Activated B cell treated with CpG ODN at 0.5 μM for 24 hours (primary cell): ENCODE data around the gene PTPA. TPM values are rescaled to one million over a fixed set of nuclear protein-coding genes. Genes with fewer than 3 reads are reported as not detected.

Source experiments
- ATAC-seq: fragments of 200-7000 bp; cut with Tn5 transposase; one replicate; pipeline ENCODE4 v1.10.0; 2021; ENCODE audit warnings: low read depth, mild to moderate bottlenecking, moderate library complexity
- CTCF ChIA-PET: fragments of 350-600 bp; sonication (Branson Sonifier 250); formaldehyde crosslinking; loops from one replicate; lab custom pipeline; 2021; ENCODE audit warnings: antibody characterized with exemption; lab: Charles Lee
- POLR2A ChIA-PET: fragments of 350-600 bp; sonication (Branson Sonifier 250); formaldehyde crosslinking; loops from one replicate; lab custom pipeline; 2021; ENCODE audit warnings: antibody characterized with exemption; lab: Charles Lee
- DNase-seq: peaks from one replicate; pipeline ENCODE4 v3.0.0; 2022
- H3K27ac Mint-ChIP-seq: one replicate; pipeline ENCODE4 v1.8.0; 2020; ENCODE audit warnings: mixed read lengths
- H3K27me3 Mint-ChIP-seq: one replicate; pipeline ENCODE4 v1.8.0; 2021; ENCODE audit warnings: mixed read lengths
- H3K36me3 Mint-ChIP-seq: one replicate; pipeline ENCODE4 v1.8.0; 2021; ENCODE audit warnings: low read depth, mixed read lengths
- H3K4me1 Mint-ChIP-seq: one replicate; pipeline ENCODE4 v1.8.0; 2021; ENCODE audit warnings: mixed read lengths
- H3K4me3 Mint-ChIP-seq: one replicate; pipeline ENCODE4 v1.8.0; 2020; ENCODE audit warnings: mild to moderate bottlenecking, mixed read lengths
- H3K9me3 Mint-ChIP-seq: one replicate; pipeline ENCODE4 v1.8.0; 2020; ENCODE audit warnings: mixed read lengths
- intact Hi-C: fragments of 100-400 bp; cut with micrococcal nuclease; formaldehyde crosslinking; loops from one replicate; pipeline ENCODE4 v1.15.1; 2024
- total RNA-seq: library from RNA; stranded (reverse); gene quantifications from 2 replicates; pipeline ENCODE4 v1.2.3, GENCODE V29; 2022
- TF ChIP-seq, protein P1 (sequence below): fragments of 200-600 bp; IDR thresholded peaks from one replicate; pipeline ENCODE4 v1.8.0; 2022; ENCODE audit warnings: antibody characterized with exemption, mild to moderate bottlenecking

The PTPA gene
- total RNA-seq, 1 donor from 2014 or later: 67.2 TPM

DNA sequence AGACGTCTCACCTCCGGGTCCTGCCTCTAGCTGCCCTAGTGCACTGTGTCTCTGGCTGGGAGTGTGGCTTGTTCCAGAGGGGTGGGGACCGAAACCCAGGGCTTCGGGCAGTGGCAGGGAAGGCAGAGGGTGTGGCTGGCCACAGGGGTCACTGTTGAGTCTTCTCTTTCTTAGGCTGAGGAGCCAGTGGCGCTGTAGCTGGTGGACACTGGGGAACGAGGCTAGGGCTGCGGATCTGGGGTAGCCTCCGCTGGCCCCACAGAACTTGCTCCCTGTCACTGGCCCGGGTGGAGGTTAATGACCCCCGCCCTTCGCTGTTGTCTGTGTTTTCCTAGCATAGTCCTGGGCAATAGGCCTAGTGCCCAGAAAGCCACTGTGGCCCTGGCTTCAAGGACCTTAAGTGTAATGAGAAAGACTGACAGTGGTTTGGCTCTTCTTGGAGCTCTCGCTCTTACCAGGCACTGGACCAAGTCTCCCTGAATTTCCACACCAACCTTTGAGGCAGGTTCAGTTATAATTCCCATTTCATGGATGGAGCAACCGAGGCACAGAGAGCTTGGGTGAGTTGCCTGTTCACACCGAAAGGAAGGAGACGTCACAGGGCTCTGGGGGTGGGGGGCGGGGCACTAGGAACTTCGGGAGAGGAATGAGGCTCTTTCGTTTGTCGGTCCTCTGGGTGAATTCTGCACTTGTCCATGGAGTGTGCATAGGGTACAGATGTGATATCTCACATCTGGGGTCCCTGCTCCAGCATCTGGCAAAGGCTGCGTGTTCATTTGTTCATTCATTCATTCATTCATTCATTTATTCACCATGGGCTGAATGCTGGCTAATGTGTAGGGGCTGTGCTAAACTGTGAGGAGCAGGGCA is 71.6 kb downstream of the PTPA start:
- Mint-ChIP-seq H3K9me3 (peaks cover 1% of the 10 kb centered on the region), H3K36me3 (no peaks in the 10 kb centered on the region), H3K4me3 (no peak overlapping the region), H3K27ac (no peak overlapping the region), H3K27me3 (peaks cover 14% of the 10 kb centered on the region), H3K4me1 (peaks cover 2% of the 10 kb centered on the region)
- DNase-seq (no peak), ATAC-seq (no peak)
- POLR2A ChIA-PET: interaction anchor here (0.6 kb wide), 1 partner anchor 405 kb away, joined by 3 read pairs; no protein-coding TSS in a partner anchor
- intact Hi-C loops: no loop called here
- TF ChIP-seq, protein P1, sequence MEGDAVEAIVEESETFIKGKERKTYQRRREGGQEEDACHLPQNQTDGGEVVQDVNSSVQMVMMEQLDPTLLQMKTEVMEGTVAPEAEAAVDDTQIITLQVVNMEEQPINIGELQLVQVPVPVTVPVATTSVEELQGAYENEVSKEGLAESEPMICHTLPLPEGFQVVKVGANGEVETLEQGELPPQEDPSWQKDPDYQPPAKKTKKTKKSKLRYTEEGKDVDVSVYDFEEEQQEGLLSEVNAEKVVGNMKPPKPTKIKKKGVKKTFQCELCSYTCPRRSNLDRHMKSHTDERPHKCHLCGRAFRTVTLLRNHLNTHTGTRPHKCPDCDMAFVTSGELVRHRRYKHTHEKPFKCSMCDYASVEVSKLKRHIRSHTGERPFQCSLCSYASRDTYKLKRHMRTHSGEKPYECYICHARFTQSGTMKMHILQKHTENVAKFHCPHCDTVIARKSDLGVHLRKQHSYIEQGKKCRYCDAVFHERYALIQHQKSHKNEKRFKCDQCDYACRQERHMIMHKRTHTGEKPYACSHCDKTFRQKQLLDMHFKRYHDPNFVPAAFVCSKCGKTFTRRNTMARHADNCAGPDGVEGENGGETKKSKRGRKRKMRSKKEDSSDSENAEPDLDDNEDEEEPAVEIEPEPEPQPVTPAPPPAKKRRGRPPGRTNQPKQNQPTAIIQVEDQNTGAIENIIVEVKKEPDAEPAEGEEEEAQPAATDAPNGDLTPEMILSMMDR: no peak
- CTCF ChIA-PET: interaction anchor here (0.6 to 2.1 kb wide), 4 partner anchors 9 to 441 kb away, joined by 3 to 6 read pairs (median 4); no protein-coding TSS in a partner anchor

GRCh38 chr9:129183495-129184218 is 72.4 kb downstream of the PTPA start:
- no peak for DNase-seq
- peaks cover 14% of the 10 kb centered on the region for H3K27me3 Mint-ChIP-seq
- ATAC-seq: no peak
- peaks cover 2% of the 10 kb centered on the region for H3K4me1 Mint-ChIP-seq
- ChIA-PET CTCF (interaction anchor here (0.6 to 2.1 kb wide), 2 partner anchors 10 to 258 kb away, joined by 3 to 6 read pairs; no protein-coding TSS in a partner anchor), POLR2A (interaction anchor here (0.6 kb wide), 1 partner anchor 404 kb away, joined by 3 read pairs; no protein-coding TSS in a partner anchor)
- intact Hi-C loops: no loop called here
- peak overlapping the region; percentile 41 for H3K27ac Mint-ChIP-seq
- no peaks in the 10 kb centered on the region for H3K36me3 Mint-ChIP-seq
- TF ChIP-seq, protein P1: no peak
- no peak overlapping the region for H3K4me3 Mint-ChIP-seq
- peaks cover 1% of the 10 kb centered on the region for H3K9me3 Mint-ChIP-seq

DNA sequence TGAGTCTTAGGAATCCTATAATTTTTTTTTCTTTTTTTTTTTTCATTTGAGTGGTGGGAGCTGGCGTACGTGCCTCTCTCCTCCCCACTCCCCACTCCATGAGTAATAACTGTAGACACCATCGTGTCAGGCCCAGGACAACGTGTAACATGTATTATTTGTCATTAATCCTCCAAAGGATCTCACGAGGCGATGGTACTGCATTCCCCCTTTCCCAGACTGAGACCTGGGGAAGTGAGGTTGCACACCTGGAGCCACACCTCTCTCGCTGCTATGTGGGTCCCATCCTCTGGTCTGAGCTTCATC is 73.0 kb downstream of the PTPA start:
- TF ChIP-seq, protein P1: no peak
- Mint-ChIP-seq H3K9me3 (peaks cover 1% of the 10 kb centered on the region), H3K27ac (no peak overlapping the region), H3K4me1 (no peaks in the 10 kb centered on the region), H3K36me3 (no peaks in the 10 kb centered on the region), H3K27me3 (peaks cover 13% of the 10 kb centered on the region), H3K4me3 (no peak overlapping the region)
- ATAC-seq: no peak
- ChIA-PET POLR2A (no interaction called here), CTCF (interaction anchor here (2.1 kb wide), 1 partner anchor 10 kb away, joined by 6 read pairs; no protein-coding TSS in a partner anchor)
- DNase-seq: no peak
- intact Hi-C loops: no loop called here

- peaks cover 17% of the 10 kb centered on the region for H3K27me3 Mint-ChIP-seq
- TF ChIP-seq, protein P1: no peak
- POLR2A ChIA-PET: interaction anchor here (0.6 kb wide), 1 partner anchor 146 kb away, joined by 8 read pairs; no protein-coding TSS in a partner anchor
- peaks cover 1% of the 10 kb centered on the region for H3K9me3 Mint-ChIP-seq
- no peaks in the 10 kb centered on the region for H3K4me1 Mint-ChIP-seq
- intact Hi-C loops: no loop called here
- CTCF ChIA-PET: interaction anchor here (2.1 kb wide), 1 partner anchor 11 kb away, joined by 6 read pairs; no protein-coding TSS in a partner anchor
- no peak for DNase-seq
- no peak overlapping the region for H3K4me3 Mint-ChIP-seq
- no peak overlapping the region for H3K27ac Mint-ChIP-seq
- no peaks in the 10 kb centered on the region for H3K36me3 Mint-ChIP-seq
- no peak for ATAC-seq
Observed at GRCh38 chr9:129184596-129185122, 73.4 kb downstream of the PTPA start.
